ENCODE data around the gene APOBEC3B. TPM values are rescaled to one million over a fixed set of nuclear protein-coding genes. Genes with fewer than 3 reads are reported as not detected.

The APOBEC3B gene
- polyA plus RNA-seq, 1 of the 3 experiments (the other 2 are of a cell fraction), result not detected

DNA sequence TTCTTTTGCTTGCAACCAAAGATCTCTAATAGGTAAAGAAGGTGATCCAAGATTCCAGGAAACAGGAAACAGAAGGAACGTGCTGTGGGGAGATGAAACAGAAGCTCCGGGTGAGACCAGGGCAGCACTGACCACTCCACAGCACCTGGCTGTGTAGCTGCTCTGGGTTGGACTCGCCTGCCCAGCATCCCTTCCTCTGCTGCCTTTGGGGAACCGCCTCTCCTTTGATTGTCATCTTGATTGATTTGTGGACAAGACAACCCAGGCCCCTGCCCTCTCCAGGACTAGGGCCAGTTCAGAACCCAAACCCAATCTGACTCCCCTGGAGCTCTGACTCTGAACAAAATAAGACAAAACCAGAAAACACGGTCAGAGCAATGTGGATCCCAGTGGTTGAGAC lies 39.4 kb upstream of the APOBEC3B start:
- H3K9me2 ChIP-seq, result no peaks in the 10 kb centered on the region
- TF ChIP-seq NRF1 (IDR thresholded peaks at IDR 0.05; ENCODE audit: low read depth, low read length) (no peak), CHD2 (IDR thresholded peaks at IDR 0.05; ENCODE audit: low read length, partially characterized antibody) (no peak), FOXJ3 (CRISPR knock-in tag; IDR thresholded peaks at IDR 0.05) (no peak), ZBTB33 (IDR thresholded peaks at IDR 0.05; ENCODE audit: borderline replicate concordance, low read depth) (no peak), TAF1 (IDR thresholded peaks at IDR 0.05; ENCODE audit: borderline replicate concordance, low read depth, low read length) (no peak), POLR2AphosphoS5 (IDR thresholded peaks at IDR 0.05; ENCODE audit: low read depth, low read length) (no peak), CTCF (IDR thresholded peaks at IDR 0.05) (no peak), RCOR1 (IDR thresholded peaks at IDR 0.05; ENCODE audit: low read length) (no peak), ELF1 (IDR thresholded peaks at IDR 0.05) (no peak)
- TF ChIP-seq, protein P1, sequence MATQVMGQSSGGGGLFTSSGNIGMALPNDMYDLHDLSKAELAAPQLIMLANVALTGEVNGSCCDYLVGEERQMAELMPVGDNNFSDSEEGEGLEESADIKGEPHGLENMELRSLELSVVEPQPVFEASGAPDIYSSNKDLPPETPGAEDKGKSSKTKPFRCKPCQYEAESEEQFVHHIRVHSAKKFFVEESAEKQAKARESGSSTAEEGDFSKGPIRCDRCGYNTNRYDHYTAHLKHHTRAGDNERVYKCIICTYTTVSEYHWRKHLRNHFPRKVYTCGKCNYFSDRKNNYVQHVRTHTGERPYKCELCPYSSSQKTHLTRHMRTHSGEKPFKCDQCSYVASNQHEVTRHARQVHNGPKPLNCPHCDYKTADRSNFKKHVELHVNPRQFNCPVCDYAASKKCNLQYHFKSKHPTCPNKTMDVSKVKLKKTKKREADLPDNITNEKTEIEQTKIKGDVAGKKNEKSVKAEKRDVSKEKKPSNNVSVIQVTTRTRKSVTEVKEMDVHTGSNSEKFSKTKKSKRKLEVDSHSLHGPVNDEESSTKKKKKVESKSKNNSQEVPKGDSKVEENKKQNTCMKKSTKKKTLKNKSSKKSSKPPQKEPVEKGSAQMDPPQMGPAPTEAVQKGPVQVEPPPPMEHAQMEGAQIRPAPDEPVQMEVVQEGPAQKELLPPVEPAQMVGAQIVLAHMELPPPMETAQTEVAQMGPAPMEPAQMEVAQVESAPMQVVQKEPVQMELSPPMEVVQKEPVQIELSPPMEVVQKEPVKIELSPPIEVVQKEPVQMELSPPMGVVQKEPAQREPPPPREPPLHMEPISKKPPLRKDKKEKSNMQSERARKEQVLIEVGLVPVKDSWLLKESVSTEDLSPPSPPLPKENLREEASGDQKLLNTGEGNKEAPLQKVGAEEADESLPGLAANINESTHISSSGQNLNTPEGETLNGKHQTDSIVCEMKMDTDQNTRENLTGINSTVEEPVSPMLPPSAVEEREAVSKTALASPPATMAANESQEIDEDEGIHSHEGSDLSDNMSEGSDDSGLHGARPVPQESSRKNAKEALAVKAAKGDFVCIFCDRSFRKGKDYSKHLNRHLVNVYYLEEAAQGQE (IDR thresholded peaks at IDR 0.05; ENCODE audit: low read depth, low read length), result no peak
- TF ChIP-seq, protein P2, sequence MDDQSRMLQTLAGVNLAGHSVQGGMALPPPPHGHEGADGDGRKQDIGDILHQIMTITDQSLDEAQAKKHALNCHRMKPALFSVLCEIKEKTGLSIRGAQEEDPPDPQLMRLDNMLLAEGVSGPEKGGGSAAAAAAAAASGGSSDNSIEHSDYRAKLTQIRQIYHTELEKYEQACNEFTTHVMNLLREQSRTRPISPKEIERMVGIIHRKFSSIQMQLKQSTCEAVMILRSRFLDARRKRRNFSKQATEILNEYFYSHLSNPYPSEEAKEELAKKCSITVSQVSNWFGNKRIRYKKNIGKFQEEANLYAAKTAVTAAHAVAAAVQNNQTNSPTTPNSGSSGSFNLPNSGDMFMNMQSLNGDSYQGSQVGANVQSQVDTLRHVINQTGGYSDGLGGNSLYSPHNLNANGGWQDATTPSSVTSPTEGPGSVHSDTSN (IDR thresholded peaks at IDR 0.05), result no peak
- no peak overlapping the region for H3K4me2 ChIP-seq
- H3K9ac ChIP-seq, result no peak overlapping the region
- ChIA-PET POLR2A (no interaction called here), CTCF (interaction anchor here (1.0 kb wide), 1 partner anchor 15 kb away, joined by 3 read pairs; no protein-coding TSS in a partner anchor)
- WGBS (ENCODE audit: low lambda C conversion rate), result 93% methylated on average over 2 of the region's 5 CpGs
- H3F3A ChIP-seq (replicated peaks; ENCODE audit: insufficient read depth), result no peaks in the 10 kb centered on the region
- no peaks in the 10 kb centered on the region for H4K20me1 ChIP-seq (ENCODE audit: insufficient read depth)
- H3K79me2 ChIP-seq (ENCODE audit: insufficient read depth), result no peaks in the 10 kb centered on the region
- no peaks in the 10 kb centered on the region for H3K4me1 ChIP-seq (ENCODE audit: control insufficient read depth in 1 of 2, insufficient read depth in 2 of 2, low read depth in 1 of 2, low read length in 1 of 2)
- no peaks in the 10 kb centered on the region for H3K9me3 ChIP-seq
- H2AFZ ChIP-seq (ENCODE audit: low read depth), result no peak overlapping the region
- no peak overlapping the region for H3K27ac ChIP-seq (ENCODE audit: low read depth in 2 of 2, low read length in 1 of 2)
- no peak for DNase-seq
- no peaks in the 10 kb centered on the region; the same call in 1 of the 2 replicates for H3K27me3 ChIP-seq (ENCODE audit: insufficient read depth)
- no peaks in the 10 kb centered on the region for H3K36me3 ChIP-seq (replicated peaks in 1 of 2; ENCODE audit: control insufficient read depth in 1 of 2, insufficient read depth in 2 of 2, low read length in 1 of 2)
- H3K4me3 ChIP-seq (ENCODE audit: low read depth in 2 of 2, low read length in 1 of 2), result no peak overlapping the region
